Stimulated activated CD4-positive, alpha-beta T cell treated with anti-CD3 and anti-CD28 coated beads, Interleukin-15, amount 100 ng/mL, for 1 hour (primary cell): ENCODE results near the gene EXOSC1.
"Not testable (repeated sequence)": the region's sequence is repeated elsewhere in the genome, so short reads cannot be mapped to it uniquely, and the experiment has no call there.

Source experiments
- DNase-seq, 2 donors: peaks; one replicate each; pipeline ENCODE4 v3.0.0-alpha.2; 2020; ENCODE audit warnings: low read depth in 1 of 2, low spot score in 1 of 2

Gene EXOSC1, protein sequence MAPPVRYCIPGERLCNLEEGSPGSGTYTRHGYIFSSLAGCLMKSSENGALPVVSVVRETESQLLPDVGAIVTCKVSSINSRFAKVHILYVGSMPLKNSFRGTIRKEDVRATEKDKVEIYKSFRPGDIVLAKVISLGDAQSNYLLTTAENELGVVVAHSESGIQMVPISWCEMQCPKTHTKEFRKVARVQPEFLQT

DNA sequence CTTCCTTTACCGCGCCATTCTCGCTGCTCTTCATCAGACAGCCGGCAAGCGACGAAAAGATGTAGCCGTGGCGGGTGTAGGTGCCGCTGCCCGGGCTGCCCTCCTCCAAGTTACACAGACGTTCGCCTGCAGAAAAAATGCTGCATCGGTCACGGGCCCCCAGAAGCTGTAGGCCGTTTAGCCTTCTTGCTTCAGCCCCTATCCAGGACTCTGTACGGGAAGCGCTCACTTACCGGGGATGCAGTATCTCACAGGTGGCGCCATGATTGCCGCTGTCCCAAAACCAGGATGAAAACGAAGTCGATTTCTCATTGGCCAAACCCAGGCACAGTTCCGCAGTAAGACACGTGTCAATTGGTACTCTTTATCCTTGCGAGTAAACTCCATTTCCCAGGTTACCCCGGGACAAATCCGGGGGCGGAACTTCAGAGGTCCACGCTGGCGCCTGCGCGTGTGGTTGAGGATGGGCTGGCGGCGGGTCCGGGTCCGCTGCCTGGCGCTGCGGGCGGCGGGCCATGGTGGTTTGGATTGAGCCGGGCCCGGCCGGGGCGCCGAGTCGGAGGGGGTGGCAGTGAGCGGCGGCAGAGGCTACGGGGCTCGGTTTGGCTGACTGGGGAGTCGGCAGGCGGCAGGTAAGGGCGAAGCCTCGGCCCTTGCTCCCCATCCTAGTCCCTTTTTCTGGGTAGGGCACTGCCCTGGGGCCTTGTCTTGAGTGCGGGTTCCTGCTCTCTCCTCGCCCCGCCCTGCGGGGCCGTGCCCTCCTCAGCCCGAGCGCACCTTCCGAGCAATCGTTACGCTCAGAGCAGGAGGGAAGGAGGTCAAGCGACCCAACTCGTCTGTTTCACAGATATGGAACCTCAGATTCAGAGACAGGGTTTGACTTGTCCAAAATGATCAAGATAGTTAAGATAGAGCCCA lies at the start of gene EXOSC1, which contains the start of gene ZDHHC16:
TSS of gene EXOSC1 (minus strand) at position 285 of the 918 bp plus-strand sequence. CDS start at position 264, 21 bp downstream.
TSS of gene ZDHHC16 (plus strand) at position 454 of the 918 bp plus-strand sequence. CDS start 5,501 bp downstream, outside the sequence.
- peak; percentile 75 to 81 for DNase-seq

DNA sequence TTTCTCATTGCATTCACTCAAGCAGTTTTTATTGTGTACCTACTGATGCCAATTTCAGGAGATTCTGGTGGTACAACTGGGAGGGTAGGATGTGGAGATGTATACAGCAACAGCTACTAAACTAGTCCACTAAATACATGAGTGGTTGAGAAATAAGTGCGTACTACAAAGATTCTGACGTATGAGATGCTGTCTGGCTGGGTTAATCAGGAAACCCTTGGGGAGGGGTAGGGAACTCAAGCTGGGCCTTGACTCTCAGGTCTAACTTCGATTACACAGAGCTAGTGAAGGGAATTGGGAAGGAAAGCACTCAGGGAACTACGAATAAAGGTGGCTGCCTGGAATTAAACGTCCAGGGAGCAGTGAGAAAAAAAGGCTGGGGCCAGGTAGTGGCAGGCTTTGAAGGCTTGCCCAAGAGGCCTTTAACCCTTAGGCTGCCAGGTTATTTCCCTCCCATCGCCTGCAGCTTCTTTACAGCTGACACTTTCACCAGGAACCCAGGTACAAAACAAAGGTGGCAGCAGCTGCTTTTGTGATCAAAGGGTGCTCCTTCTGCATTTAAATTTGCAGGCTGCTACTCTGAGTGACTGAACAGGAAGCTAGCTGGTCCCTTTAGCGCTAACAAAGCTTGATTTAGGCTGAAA lies 49.2 kb upstream of the EXOSC1 start:
- DNase-seq, result no peak

DNA sequence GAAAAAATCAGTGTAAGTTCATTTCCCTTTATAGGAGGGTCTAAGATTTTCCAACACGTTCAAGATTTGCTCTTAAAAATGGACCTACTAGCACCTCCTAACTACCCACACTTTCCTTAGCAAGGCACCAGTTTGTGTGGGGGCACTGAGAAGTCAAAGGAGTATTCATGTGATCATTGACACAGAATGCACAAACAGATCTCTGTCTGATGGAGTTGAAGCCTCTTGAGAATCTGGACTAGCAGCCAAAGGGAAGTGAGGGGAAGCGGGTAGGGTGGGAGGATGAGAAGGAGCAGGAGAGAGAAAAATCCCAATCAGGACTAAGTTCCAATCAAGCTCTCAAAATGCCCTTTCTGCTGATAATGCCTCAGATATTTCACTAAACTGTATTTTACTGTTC lies 48.3 kb upstream of the EXOSC1 start:
- no peak for DNase-seq

DNA sequence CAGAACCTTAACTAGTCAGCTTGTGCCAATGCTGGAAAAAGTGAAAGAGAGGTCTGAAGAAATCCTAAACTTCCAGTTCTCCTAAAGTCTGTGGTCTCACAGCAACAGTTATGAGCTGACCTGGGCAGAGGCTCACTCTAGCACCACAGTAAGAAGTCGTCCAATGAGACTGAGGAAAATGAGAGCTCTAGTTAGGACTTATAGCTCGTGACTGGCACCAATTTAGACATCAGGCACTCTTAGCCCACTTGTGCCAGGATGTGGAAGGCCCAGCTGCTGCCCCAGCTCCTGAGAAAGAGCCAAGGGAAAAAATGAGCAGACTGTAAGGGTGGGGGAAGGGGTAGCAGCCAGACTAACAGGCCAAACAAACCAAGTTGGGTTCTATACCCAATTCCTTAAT lies 44.8 kb upstream of the EXOSC1 start:
- no peak for DNase-seq

DNA sequence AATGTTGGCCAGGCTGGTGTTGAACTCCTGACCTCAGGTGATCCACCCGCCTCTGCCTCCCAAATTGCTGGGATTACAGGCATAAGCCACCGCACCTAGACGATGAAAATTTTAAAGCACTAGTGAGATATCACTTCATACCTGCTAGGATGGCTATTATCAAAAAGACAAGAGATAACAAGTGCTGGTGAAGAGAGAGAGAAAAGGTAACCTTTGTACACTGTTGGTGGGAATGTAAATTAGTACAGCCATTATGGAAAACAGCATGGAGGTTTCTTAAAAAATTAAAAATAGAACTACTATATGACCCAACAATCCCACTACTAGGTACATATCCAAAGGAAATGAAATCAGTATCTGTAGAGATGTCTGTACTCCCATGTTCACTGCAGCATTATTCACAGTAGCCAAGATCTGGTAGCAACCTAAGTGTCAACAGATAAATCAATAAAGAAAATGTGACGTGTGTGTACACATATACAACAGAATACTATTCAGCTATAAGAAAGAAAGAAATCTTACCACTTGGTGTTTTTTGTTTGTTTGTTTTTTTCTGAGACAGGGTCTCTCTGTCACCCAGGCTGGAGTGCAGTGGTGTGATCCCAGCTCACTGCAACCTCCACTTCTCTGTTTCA lies 40.0 kb upstream of the EXOSC1 start:
- no peak for DNase-seq

DNA sequence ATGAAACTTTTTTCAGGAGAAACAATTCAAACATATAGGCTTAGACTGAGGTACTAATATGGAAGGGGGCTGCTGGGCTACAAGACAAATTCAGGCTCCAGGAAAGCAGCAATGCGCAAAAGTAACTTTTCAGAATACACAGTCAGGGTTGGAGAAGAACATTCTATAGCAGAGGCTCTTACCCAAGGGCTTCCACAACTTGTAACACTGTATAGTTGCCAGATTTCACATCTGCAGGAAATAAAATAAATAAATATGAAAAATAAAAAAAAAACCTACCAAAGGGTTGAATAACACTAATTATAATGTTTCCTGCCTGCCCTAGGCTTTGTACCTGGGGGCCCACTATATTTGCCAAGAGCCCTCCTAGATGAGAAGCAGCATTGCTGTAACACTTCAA lies 38.1 kb upstream of the EXOSC1 start:
- DNase-seq, result no peak

DNA sequence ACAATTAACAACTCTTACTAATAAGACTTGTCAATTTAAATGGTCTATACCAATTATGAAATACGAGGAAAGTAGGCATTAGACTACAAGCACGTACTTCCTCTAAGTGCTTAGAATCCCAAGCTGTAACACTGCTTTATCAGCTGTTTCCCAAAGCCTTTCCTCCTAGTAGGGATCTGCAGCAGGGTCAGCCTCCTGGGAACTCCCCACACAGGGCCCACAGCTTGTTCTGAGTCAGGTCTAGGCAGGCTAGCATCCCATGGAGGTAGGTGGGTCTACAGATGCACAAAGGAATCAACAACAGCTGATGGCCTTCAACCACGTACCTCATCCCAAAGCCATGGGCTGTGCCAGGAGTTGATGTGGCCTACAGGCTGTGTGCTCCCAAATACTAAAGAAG lies 37.7 kb upstream of the EXOSC1 start:
- DNase-seq, result no peak

DNA sequence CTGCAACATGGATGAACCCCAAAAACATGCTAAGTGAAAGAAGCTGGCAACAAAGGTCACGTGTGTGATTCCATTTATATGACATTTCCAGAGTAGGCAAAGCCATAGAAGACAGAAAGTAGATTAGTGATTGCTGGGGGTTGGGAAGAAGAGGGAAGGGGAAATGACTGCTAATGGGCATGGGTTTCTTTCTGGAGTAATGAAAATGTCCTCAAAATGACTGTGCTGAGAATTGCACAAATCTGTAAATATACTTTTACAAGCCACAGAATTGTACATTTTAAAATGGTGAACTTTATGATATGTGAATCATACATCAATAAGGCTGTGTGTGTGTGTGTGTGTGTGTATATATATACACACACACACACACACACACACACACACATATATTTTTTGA lies 36.6 kb upstream of the EXOSC1 start:
- no peak for DNase-seq

DNA sequence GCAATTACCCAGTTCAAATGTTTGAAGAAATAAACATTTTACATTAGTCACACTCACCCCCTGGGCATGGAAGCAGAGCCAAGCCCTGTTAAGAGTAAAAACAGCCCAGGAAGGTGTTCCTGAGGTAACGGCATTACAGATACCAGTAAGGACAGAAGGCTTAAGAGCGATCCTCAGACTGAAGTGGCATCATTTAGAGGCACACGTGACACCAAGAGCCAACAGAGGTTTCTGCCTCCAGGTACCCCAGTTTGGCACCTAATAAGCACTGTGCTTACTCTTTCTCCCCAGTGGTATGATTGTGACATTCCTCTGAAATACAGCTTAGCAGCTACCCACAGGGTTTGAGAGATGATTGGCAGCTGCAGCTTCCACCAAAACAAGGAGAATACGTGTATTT lies 35.3 kb upstream of the EXOSC1 start:
- DNase-seq, result no peak

DNA sequence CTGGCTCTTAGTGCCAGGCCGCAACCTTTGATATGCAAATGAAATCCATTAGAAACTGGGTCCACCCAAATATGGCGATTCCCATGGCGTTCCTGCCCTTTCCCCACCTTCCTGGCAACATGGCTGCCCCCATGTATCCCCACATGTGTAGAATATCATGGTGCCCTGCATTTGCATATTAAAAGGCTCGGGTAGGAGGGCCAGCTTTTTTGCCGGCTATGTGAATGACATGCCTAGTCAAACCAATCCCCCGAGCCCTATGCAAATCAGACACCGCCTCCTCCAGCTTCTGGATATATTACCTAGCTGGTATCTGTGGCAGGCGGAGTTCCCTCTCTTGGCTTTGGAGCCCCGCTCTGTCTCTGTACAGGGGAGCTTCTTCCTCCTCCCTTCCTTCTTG lies 34.1 kb upstream of the EXOSC1 start:
- DNase-seq, result no peak

DNA sequence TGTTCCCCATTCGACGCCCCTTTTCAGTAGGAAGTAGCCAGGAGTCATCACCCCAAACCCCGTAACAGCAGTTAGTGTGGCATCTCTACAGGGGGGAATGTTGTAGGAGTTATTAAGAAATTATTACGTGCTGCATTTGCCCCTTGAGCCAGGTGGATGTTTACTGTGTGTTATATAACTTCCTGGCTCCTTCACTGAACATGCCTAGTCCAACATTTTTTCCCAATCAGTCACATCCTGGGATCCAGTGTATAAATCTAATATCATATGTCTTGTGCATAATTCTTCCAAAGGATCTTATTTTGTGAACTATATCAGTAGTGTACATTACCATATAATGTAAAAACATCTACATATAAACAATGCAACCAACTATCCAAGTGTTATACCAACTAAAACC lies 33.6 kb upstream of the EXOSC1 start:
- not testable (repeated sequence) for DNase-seq

DNA sequence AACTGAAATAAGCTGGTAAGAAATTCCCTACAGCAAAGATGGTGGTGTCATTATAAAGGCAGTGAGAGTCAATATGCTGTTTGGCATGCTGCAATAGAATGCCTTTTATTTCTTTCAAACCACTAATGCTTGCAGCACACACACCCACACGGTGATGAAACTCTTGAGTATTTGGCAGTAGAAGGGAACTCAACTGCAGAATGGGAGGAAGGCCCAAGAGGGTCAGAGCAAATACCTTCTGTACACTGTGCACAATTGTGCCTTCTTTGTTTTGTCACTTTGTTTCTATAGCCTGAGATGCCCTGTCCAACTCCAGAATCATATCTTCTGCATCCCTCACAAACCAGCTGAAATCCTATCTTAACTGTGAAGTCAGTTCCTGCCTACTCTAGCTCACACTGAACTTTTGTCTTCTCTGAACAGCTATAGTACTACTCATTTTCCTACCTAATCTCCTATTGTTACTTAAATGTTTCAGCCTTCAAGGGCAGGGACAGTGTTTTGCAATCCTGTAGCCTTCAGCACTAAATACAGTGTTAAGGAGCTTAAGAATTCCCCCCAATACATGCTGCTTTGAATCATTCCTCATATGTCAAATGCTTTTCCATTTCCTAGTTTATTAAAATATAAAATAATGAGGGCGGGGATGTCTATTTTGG lies 30.3 kb upstream of the EXOSC1 start:
- no peak for DNase-seq

DNA sequence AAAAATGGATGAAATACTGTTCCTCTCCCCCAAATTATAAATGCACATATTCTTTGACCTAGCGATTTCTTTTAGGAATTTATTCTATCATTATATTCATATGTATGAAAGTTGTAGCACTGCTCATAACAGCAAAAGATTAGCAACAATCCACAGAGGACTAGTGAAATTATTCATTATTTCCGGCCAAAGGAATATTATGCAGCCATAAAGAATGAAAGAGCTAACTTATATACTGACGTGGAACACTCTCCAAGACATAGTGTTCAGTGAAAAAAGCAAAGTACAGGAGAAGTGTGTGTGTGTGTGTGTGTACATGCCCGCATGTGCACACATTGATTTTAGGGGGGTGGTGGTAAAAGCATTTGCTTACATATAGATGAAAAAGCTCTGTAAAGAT lies 29.1 kb upstream of the EXOSC1 start:
- no peak for DNase-seq

DNA sequence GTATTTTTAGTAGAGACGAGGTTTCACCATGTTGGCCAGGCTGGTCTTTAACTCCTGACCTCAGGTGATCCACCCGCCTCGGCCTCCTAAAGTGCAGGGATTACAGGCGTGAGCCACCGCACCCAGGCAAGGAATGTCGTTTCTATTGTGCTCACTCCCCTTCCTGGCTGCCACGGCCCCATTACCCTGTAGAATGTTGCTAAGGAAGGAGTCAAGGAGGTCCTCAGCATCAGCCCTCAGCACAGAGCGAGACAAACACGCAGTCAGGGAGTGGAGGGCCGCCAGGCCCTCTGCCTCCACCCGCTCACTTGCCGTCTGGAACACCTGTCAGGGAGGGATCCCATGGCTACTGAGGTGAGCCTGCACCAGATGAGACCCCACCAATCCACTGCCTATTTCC lies 23.0 kb upstream of the EXOSC1 start:
- not testable (repeated sequence) for DNase-seq

DNA sequence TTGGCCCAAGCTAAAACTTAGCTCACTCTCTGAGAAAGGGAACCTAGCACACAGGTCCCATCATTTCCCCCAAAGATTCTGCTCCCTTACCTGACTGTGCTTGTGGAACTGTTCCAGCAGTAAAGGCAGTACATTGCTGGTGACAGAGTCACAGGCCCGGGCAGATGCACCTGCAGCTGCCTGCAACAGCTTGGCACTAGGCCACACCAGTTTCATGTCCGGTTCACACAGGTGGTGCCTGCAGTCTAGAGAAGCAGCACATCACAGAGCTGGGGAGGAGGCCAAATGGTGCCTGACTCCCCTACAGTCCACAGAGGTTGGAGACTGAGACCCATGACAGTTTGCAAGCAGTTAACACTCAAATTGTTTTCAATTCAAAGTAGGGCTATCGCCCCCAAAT lies 22.4 kb upstream of the EXOSC1 start:
- no peak for DNase-seq

DNA sequence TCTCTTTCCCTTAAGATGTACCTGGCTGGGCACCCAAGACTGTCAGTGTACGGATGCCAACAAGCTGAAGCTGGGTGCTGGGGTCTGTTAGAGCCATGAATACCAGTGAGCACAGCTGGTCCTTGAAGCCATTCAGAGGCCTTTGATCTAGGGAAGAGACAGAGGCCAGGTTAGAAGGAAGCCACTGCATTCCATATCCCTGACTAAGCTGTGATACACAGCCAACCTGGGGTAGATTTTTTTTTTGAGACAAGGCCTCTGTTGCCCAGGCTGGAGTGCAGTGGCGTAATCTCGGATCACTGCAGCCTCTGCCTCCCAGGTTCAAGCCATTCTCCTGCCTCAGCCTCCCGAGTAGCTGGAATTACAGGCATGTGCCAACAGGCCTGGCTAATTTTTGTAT lies 20.9 kb upstream of the EXOSC1 start:
- no peak for DNase-seq

DNA sequence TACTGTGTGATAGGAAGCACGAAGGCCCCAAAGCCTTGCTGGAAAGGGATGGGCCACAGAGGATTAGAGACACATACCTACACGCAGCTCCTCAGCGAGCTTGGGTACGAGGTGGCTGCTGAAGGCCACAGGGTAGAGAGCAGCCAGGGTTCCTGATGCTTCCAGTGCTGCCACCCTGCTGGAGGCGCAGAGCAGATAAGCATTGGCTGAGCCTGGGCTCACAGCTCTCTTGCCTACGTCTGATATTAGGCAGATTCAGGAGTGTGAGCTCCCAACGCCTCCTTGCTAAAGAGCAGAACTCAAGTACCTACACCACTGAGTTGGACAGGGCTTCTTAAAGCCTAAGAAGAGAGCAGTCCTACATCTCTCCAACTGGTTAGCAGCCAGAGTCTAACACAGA lies 20.2 kb upstream of the EXOSC1 start:
- DNase-seq, result no peak

DNA sequence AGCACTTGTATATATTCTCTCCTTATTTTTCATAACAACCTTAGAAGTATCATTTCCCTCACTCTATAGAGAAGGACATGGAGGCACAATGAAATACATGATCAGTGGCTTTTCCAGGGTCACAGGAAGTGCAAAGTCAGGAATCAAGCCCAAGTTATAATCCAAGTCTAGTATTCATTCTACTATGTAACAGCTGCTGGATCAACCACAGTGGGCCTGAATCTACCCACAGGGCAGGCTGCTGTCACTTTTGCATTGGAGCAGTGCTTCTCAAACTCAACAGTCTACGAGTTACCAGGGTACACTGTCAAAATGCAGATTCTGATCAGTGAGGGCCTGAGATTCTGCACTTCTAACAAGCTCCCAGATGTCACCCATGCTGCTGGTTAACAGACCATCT lies 18.4 kb upstream of the EXOSC1 start:
- DNase-seq, result no peak

DNA sequence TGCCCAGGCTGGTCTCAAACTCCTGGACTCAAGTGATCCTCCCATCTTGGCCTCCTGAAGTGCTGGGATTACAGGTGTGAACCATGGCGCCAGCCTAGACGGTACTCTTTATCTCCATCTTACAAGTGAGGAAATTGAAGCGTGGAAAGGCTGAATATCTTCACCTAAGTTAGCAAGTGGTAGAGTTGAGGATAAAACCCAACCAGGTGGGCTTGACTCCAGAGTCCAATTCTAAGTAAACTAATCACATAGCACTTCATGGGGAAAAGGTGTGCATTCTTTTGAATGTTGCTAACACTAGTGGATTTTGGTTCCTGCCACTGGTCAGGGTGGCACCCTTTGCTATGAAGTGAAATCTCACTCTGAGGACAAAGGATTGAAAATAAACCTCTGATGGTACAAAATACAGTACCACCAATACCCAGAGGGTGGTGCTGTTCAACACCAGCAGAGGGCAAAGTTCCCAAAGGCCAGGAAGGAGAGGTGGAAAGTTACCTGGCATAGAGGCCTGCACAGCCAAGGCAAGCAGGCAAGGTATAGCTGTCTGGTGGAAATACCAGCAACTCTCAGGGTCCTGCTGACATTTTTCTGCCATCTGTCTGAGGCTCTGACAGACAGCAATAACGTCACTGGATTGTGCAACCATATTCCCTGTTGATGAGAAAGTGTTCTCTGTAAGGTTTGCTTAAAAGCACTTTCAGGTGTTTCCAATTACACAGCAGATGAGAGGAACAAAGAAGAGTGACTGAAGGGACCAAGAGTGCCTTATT lies 17.7 kb upstream of the EXOSC1 start:
- DNase-seq, result peak in 1 of 2 donors; percentile 19

DNA sequence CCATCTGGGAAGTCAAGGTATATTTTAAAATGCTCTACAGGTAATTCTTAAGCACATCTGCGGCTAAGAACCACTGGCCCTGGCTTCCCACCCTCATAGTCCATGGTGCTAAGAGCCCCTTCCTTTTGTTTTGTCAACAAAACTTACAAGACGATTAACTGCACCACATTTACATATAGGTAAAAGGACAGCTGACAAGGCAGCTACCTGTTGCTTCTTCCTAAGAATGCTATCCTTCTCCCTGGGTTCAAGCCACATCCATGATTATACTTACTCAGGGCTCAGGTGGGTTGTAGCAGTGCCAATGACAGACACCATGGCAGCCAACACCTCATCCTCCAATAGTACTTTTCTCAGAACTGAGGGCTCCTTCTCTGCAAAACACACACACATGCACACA lies 16.5 kb upstream of the EXOSC1 start:
- no peak for DNase-seq
